ENCODE measurements around the gene SLC35G6.
"Not testable (repeated sequence)": the region's sequence is repeated elsewhere in the genome, so short reads cannot be mapped to it uniquely, and the experiment has no call there.

Gene SLC35G6

GRCh38 chr17:7460850-7461660 lies 20.2 kb upstream of the SLC35G6 start:
- DNase-seq: no peak

GRCh38 chr17:7462474-7463371 lies 18.5 kb upstream of the SLC35G6 start:
- DNase-seq: no peak

- no peak for DNase-seq
Measured at GRCh38 chr17:7463372-7463846, 17.8 kb upstream of the SLC35G6 start.

GRCh38 chr17:7464081-7464480 lies 17.2 kb upstream of the SLC35G6 start:
- no peak for DNase-seq

GRCh38 chr17:7465597-7466275 lies 15.5 kb upstream of the SLC35G6 start:
- DNase-seq: no peak

DNA sequence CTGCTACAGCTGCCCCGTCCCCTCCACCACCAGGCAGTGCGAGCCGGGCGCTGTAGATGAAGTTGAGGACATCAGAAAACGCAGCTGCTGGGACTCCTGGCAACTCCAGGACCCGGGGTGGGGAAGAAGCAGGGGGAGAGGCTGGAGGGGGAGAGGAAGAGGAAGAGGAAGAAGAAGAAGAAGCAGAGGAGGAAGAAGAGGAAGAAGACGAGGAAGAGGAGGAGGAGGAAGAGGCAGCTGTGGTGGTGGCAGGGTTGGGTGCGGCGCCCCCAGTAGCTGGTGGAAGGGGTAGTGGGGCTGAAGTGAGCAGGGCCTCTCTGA lies 15.0 kb upstream of the SLC35G6 start:
- DNase-seq: no peak

DNA sequence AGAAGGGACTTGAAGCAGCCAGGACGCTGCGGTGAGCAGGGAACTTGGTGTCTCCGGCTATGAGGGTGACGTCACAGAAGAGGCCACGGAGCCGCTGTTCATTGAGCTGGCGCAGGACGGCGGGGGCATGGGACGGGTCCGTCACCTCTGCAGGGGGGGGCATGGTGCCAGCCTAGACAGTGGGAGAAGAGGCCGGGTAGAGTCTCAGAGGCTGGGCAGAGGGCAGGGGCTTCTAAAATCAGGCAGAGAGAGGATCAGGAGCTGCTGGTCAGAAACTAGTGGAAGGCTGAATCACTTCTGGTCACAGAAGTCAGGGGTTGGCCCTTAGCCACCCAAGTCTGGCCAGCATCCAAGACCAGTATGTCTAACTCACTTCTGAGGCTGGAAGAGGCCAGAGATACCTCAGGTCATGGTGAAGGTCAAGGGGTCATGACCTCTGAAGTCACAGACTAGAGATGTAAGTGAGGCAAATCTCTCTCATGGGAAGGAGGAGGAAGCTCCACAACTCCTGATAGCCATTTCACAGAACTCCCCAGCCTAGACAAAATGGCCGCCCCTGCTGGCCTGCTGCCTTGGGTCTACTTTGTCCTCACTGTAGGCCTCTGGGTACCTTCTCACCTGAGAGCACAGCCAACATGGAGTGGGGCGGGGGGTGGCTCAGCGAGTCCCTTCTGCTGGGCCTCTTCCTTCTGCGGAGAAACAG lies 14.5 kb upstream of the SLC35G6 start:
- no peak for DNase-seq

DNA sequence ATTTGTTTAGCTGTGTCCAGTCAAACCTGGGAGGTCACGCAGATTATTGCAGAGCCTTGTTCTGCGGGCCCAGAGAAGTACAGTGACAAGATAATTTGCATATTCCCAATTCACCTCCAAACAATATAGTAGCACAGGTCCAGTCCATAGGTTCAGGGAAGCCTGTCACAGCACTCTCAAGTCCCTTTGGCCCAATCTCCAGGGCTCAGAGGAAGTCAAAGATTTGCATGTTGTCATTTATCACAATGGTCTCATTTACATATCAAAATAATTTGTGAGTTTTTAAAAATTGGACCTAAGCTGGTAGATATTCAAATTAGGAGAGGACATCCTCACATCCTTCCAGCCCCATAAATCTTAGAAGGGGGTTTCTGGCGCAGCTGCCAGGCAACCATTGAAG lies 13.7 kb upstream of the SLC35G6 start:
- DNase-seq: no peak

DNA sequence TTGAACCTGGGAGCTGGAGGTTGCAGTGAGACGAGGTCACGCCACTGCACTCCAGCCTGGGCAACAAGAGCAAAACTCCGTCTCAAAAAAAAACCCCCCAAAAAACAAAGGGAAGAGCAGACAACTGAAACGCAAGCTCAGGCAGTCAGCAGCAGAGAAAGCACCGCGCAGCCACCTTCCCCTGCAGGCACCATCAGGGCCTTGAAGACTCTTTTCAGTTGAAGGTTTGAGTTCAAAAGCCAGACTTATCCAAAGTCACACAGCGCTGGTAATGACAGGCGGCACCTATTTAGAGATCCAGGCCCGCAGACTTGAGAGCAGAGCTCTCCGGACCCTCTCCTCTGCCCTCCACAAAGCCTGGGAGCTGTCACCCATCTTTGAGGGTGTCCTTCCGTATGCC lies 13.0 kb upstream of the SLC35G6 start:
- DNase-seq: no peak

GRCh38 chr17:7468804-7469389 lies 12.3 kb upstream of the SLC35G6 start:
- DNase-seq: no peak

DNA sequence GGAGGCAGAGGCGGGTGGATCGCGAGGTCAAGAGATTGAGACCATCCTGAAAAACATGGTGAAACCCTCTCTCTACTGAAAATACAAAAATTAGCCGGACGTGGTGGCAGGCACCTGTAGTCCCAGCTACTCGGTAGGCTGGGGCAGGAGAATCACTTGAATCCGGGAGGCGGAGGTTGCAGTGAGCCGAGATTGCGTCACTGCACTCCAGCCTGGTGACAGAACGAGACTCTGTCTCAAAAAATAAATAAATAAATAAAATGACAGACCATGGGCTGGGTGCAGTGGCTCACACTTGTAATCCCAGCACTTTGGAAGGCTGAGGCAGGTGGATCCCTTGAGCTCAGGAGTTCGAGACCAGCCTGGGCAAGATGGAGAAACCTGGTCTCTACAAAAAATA lies 11.4 kb upstream of the SLC35G6 start:
- not testable (repeated sequence) for DNase-seq

- DNase-seq: not testable (repeated sequence)
Measured at GRCh38 chr17:7470457-7470973, 10.7 kb upstream of the SLC35G6 start.

- DNase-seq: no peak
Measured at GRCh38 chr17:7471729-7472128, 9.5 kb upstream of the SLC35G6 start.

- not testable (repeated sequence) for DNase-seq
Measured at GRCh38 chr17:7474767-7475166, 6.5 kb upstream of the SLC35G6 start.

DNA sequence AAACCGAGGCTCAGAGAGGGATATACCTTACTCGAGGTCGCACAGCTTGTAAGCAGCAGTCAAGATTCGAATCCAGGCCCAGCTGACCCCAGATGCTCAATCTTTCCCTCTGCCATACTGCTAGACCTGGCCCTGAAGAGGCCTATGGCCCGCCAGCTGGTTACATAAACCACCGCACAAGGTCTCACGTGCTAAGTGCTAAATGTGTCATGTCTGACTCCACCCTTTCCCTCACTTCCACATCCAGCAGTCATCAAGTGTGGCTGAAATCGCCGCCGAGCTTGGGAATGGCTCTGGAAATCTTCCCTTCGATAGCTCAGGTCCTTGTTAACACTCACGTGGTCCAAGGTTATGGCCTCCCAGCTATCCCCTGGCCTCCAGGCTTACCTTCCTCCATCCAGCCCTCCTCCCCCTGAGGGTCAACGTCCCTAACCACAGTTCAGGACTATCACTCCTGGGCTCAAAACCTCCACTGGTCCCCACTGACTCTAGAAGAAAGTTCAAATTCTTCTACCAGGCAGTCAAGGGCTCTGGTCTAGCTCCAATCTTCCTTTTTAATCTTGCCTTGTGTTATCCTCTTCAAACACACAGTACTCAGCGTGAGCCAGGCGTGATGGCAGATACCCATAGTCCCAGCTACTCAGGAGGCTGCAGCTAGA lies 5.4 kb upstream of the SLC35G6 start:
- no peak for DNase-seq

- no peak for DNase-seq
Measured at GRCh38 chr17:7476494-7476893, 4.8 kb upstream of the SLC35G6 start.

DNA sequence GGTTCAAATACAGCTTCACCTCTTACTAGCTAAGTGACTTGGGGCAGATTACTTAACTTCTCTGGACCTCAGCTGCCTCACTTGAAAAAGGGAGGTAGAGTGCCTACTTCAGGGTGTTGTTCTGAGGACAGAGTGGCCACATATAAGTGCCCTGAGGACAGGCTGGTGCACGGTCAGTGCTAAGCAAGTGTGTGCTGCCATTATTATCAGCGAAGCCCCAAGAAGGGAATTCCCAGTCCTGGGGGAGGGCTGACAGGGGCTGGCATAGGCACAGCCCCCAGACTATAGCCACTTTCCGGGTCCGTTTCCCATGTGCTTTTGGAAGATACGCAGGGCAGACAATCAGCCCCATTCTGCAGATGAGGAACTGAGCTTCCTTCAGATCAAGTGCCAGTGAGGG lies 4.3 kb upstream of the SLC35G6 start:
- no peak for DNase-seq

DNA sequence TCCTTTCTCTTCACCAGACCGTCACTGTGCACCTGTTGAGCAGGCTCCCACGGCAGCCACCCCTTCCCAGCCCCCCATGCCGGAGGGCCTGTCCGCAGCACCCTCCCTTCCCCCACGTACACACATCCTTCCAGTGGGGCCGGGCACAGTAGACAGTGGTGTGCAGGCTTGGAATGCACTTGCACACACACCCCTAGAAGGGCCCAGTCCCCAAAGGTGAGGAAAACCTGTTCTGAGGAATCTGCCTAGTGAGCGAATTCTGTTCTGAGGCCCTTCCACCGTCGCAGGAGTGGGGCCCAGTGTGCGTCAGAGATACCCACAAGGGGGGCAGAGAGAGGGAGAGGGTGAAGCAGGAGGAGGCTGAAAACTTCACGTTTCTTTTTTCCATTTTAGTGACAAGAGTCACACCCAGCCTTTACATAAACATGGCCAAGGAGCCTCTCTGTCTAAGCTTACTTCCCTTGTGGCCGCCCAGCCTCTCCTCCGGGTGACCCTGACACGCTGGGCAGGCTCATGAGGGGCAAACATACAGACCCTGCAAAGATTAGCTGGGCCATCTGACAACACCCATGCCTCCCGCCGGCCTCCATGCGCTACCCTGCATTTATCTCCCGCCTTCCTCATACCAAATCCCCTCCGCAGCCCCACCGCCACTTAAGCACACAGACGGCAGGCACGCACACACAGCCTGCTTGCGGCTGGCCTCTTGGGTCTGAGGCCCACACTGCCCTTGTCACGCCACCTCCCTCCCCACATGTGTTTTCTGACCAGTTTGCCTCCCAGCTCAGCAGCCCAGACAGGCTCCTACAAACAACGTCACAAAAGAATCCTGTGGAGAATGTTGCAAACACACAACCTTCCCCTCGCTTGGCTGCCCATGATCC lies 3.6 kb upstream of the SLC35G6 start:
- no peak for DNase-seq

DNA sequence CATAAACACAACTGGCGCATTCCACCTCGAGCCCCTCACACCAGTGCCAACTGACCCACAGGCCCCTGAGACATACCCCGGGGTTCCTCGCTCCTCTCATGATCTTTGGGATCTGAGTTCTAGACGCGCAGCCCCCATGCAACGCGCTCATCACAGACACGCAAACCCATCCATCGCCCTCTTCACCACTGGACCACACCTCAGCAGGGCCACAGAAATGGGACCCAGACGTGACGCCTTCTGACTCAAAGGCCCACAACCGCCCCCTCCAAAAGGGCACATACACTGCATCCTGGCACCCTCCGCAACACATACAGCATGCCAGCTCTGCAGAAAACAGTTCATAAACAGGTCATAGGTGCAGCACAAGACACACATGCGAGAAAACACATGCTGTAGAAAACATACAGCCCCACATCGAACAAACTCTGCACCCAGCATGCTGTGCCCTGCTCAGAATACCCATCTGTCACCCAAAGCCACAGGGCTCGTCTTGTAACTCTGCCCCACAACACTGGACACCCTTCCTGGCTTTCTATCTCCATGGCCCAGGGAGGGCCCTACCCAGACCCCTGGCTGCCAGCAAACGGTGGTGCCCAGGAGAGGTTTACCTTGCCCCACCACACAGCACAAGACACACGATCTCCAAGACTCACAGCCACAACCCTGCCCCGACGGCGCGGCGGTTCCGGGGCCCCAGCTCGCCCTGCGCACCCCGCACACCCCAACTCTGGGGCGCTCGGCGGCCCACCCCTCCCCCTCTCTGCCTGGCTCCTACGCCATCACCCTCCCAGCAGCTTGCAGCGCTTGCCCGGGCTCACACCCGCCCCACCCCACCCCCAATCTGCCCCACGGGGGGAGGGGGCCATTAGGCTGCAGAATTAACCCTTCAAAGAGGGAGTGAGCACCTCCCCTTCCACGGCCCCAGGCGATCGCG lies 2.7 kb upstream of the SLC35G6 start:
- no peak for DNase-seq
